NCI-H2227 treated with DMSO at 0.1 percent for 48 hours (cell line): ENCODE measurements around the gene SYNC.
"Not testable (repeated sequence)": the region's sequence is repeated elsewhere in the genome, so short reads cannot be mapped to it uniquely, and the experiment has no call there.

Experiments used
- DNase-seq: peaks from one replicate; lab custom pipeline; 2025; lab: John Stamatoyannopoulos, UW

SYNC gene

DNA sequence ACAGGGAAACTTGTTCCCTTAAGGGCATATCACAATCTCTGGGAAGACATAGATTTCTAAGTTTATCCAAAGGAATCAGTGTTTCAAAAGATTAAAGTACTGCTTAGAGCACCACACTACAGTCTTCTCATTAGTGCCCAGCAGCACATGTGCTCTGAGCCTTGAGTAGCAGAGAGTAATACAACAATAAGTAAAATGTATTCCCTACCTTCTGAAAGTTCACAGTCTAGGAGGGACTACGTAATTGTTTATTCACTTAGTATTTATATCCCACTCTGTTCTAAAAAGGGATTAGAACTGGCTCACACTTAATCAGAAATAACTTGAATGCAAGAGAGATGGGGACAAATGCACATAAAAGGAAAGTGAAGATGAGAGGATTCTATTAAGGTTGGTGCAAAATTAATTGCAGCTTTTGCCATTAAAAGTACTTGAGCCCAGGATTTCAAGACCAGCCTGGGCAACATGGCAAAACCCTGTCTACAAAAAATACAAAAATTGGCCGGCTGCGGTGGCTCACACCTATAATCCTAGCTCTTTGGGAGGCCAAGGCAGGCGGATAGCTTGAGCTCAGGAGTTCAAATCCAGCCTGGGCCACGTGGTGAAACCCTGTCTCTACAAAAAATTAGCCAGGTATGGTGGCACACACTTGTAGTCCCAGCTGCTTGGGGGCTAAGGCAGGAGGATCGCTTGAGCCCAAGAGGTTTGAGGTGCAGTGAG, 9.0 kb downstream of the SYNC start:
- no peak for DNase-seq

- DNase-seq = no peak
Measured at GRCh38 chr1:32686387-32686786, 16.2 kb downstream of the SYNC start.

DNA sequence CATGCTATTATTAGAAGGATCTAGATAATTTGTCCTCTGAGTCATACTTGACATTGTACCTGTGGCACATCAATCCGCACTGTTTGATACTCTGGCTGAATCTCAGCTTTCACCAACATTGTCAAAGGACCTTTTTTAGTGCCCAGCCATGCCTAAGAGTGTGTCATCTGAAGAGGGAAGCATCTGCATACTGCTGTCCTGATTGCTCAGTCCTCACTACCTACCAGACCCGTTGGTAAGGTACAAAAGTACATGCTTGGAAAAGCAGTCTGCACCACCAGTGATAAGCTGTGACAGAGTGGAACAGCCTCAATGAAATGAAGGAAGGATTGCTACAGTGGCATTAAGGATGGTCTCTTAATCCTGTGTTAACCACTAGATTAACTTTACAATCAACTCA, 17.1 kb downstream of the SYNC start:
- DNase-seq = no peak

DNA sequence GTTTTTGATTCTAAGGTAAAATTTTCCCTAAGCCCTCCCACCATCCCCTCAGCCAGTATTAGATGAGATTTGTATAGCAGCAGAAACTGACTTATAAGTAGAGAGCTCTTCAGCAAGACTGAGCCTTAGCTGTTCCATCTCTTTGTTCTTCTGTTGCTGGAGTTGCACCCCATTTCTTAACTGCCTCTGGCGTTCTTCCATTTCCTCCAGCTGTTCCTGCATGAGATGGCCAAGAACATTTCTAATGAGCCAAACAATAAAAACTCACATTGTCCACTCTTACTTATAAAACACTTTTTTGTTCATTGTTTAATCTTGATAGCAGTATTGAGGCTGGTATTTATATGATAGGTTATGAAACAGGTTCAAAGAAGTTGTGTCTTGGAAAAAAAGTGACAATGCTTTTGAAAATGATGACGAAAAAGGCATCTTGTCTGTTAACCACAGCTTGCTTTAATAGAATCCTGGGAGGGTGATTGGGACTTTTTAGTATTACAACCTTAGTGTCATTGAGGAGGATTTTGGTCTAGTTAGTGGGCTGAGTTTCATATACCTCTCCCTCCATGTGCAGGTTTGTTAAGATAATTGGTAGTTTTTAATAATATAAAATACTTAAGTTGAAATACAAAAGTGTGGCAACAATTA, 18.3 kb downstream of the SYNC start:
- DNase-seq = no peak

DNA sequence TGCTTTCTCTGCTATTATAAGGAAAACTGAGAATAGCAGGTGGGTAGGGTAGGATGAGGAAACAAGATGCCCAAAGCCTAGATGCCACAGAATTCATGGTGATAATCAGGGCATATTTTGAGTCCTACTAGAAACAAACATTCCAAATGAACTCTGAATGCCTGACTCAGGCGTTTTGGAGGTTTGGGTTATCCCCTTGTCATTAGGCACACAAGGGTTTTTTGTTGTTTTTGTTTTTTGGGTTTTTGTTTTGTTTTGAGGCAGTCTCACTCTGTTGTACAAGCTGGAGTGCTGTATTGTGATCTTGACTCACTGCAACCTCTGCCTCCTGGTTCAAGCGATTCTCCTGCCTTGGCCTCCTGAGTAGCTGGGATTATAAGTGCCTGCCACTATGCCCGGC, 19.2 kb downstream of the SYNC start:
- no peak for DNase-seq

- DNase-seq = no peak
Measured at GRCh38 chr1:32681999-32682398, 20.6 kb downstream of the SYNC start.

DNA sequence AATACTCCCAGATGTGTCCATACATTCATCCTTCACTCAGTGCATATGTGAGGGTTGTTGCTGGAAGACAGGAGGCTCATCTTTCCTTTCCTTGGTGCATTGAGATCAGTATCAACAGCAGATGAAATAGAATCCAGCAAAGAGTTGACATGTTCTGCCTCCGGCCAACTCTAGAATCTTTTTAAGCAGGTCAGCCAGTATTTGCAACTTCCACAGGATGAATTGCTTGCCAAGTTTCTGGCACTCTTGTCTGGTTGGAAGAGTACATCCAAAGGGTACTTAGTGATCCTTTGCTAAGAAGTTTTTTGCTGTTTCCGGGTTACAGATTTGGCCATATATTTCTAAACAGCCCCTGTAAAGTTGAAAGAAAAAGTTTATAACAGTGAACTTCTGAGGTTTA, 21.1 kb downstream of the SYNC start:
- no peak for DNase-seq

DNA sequence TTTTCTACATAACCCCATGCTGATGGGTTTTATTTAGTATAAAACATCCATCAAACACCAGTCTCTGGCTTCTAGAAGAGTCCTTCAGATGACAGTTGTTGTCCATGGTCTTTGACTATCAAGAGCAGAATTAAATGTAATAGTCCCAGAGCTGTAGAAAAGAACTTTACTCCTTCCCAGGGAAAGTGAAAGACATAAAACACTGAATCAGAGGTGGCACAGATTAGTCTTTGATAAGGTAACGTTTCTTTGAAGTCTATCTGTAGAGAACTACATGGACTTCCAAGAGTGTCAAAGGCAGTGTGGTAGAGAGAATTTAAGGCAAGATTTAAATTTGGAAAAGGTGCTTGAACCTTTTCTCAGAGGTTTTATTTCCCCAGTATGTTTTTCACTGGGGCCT, 21.9 kb downstream of the SYNC start:
- DNase-seq = no peak

DNA sequence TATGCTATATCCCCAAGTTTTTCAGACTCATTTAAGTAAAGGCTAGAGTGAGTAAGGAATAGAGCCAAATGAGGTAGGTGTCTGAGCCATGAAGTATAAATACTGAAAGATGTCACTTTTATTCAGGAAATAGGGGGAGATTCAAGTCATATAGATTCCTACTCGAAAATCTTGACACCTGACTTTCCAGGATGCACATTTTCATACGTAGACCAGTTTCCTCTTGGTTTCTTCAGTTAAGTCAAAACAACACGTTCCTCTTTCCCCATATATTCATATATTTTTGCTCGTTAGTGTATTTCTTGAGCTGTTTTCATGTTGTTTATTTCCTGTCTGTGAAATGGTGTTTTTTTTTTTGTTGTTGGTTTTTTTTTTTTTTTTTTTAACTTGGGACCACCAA, 22.6 kb downstream of the SYNC start:
- not testable (repeated sequence) for DNase-seq

DNA sequence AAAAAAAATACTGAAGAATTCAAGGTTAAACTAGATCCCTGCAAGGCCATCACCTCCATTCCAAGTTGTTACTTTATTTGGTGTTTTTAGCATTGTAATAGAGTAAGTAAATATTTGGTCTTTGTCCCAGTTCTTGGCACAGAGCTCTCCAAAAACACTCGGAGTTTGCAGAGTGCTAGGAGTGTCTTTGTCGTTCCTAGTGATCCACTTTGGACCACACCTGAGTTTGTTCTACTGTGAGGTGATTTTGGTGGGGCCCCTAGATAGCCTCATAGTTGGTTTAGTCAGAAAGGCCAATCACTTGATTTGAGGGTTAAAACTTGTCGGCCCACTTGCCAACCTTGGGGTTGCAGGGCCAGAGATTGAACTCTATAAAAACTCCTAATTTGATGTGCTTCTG, 25.6 kb downstream of the SYNC start:
- DNase-seq = no peak

DNA sequence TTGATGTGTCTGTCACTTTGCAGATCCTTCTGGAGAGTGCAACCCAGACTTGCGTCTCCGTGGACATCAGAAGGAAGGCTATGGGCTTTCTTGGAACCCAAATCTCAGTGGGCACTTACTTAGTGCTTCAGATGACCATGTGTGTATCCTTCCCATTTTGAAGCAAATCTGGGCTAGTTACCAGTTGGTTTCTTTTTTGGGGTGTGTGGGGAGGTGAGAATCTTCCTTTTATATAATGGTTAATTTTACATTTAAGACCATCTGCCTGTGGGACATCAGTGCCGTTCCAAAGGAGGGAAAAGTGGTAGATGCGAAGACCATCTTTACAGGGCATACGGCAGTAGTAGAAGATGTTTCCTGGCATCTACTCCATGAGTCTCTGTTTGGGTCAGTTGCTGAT, 33.9 kb downstream of the SYNC start:
- DNase-seq = not testable (repeated sequence)

GRCh38 chr1:32666901-32667566, 35.5 kb downstream of the SYNC start:
- DNase-seq = no peak

DNA sequence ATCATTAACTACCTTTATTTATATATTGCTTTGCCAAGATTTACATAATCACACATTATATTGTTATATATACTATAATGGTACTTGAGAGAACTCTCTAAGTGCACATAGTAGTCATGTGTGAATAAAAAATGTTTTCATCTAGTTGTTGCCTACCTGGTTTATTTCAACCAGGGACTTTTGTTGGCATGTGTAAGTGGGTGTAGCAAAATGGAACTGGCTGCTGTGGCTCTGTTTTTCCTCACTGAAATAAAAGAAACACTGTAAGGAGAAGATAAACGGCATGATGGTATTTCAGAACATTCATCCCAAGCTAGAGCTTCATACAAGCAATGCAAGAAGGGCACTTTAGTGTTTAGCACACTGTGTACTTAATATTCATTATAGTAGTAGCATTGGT, 36.7 kb downstream of the SYNC start:
- DNase-seq = no peak

- DNase-seq = no peak
Measured at GRCh38 chr1:32659581-32659980, 43.0 kb downstream of the SYNC start.

- DNase-seq = no peak
Measured at GRCh38 chr1:32652244-32652962, 50.2 kb downstream of the SYNC start.

- DNase-seq = no peak
Measured at GRCh38 chr1:32651461-32652073, 51.0 kb downstream of the SYNC start.

DNA sequence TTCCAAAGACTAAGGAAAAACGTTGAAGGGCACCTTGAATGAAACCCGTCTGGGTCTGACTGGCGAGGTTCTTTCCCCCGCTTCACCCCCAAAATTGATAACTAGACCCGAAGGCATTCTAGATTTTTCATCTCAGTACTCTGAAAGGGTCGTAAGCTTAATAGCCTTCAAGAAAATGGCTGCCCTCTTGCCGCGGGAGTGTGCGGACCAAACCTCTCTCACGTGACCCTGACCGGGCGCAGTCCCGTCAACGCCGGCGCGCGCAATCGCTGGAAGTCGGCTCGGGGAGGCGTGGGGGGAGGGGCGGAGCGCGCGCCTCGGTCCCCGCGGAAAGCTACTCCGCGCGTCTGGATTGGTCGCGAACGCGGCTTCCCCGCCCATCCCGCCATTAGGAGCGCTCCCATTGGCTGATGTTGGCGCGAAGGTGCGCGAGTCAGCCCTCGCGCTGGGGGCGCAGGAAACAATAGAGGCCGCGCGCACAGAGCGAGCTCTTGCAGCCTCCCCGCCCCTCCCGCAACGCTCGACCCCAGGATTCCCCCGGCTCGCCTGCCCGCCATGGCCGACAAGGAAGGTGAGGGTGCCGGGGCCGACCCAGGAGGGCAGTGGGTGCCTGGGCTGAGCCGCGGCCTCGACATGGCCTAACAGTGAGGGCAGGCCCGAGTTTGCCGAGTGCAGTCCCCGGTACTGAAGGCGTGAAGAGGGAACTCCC, 51.7 kb downstream of the SYNC start, which contains the start of gene RBBP4:
TSS of gene RBBP4 (plus strand) at position 457 of the 709 bp plus-strand sequence. CDS start at position 556, 99 bp downstream.
- DNase-seq = peak; percentile 98

GRCh38 chr1:32650248-32650751, 52.3 kb downstream of the SYNC start, which contains the start of gene ZBTB8OS:
TSS of gene ZBTB8OS (minus strand) at chr1:32650550. CDS start at chr1:32650529, 21 bp downstream.
- DNase-seq = peak; percentile 97

DNA sequence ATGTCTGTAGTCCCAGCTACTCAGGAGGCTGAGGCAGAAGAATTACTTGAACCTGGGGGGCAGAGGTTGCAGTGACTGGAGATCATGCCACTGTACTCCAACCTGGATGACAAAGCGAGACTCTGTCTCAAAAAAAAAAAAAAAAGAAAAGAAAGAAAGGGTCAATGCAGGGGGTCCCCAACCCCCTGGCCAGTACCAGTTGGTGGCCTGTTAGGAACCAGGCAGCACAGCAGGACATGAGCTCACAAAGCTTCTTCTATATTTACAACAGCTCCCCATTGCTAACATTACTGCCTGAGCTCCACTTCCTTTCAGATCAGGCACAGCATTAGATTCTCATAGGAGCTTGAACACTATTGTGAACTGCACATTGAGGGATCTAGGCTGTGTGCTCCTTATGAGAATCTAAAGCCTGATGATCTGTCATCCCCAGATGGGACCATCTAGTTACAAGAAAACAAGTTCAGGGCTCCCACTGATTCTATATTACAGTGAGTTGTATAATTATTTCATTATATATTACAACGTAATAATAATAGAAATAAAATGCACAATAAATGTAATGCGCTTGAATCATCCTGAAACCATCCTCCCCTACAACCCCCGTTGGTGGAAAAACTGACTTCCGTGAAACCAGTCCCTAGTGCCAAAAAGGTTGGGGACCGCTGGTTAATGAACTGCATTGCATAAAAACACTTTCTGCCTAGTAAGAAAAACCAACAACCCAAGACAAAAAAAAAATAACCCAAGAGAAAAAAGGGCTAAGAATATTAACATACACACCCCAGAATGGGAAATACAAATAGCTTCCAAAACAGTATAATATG, 55.0 kb downstream of the SYNC start:
- no peak for DNase-seq

- DNase-seq = no peak
Measured at GRCh38 chr1:32644426-32644825, 58.1 kb downstream of the SYNC start.
